A549 treated with AZD9567 at 1 μM for 4 hours (cell line): ENCODE data around the gene PPP1R18. TPM values are rescaled to one million over a fixed set of nuclear protein-coding genes. Genes with fewer than 3 reads are reported as not detected.

ENCODE experiments used
- total RNA-seq: library from RNA; stranded (reverse); fragments of 200-300 nt; extraction: Qiagen RNA extraction; gene quantifications from 5 replicates; pipeline ENCODE4 v1.2.3, GENCODE V29; 2022; ENCODE audit not compliant: insufficient read depth

Gene PPP1R18
- total RNA-seq: 36.2 to 39.9 TPM (median 38.6 TPM) in 5 replicates

GRCh38 chr6:30686009-30686907, at the start of gene PPP1R18:
Gene PPP1R18, minus strand, starts transcription at chr6:30686645. Its CDS starts 627 bp downstream, at chr6:30686018.

GRCh38 chr6:30719791-30720737, 33.6 kb upstream of the PPP1R18 start, which contains the start of gene TUBB:
Gene TUBB, plus strand, starts transcription at chr6:30720352. Its CDS starts 155 bp downstream, at chr6:30720507.

GRCh38 chr6:30717129-30717844, 30.8 kb upstream of the PPP1R18 start, which contains the start of gene MDC1:
Gene MDC1, minus strand, starts transcription at chr6:30717281. Its CDS starts 2,106 bp downstream, at chr6:30715175.

DNA sequence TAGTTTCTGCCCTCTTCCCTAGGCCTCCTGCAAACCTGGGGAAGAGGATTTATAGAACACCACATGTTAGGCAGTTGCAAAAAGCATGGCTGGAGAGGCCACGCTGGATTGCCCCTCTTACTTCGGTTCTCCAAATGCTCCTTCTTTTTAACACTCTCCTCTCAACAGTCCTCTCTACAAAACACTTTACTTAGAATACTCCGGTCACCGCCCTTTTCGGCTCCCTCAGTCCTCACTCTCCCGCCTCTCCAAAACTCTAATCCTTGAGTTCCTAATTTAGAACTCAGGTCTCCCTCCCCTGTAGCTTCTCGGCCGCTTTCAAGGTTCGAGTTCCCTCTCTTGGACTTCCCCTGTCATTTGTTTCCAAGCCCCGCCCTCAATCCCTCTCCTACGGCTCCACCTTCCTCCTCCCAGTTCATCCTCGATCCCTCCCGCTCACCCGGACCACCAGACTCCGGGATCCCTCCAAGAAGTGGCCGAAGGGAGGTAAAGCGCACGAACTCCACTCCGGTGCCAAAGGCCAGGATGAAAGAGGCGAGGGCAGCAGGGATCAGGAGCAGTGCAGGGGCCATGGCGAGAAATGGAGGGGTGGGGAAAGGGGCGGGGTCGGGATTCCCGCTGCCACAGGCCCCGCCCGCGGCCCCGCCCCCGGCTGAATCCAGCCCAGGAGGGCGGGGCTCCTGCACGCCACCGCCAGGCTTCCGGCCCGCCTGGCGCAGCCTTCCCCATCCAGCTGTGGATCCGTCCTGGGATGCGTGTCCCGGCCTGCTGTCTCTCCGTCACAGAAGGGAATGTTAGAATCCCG, 4.2 kb upstream of the PPP1R18 start, which contains the start of gene NRM:
Gene NRM, minus strand, starts transcription at position 582 of the 805 bp plus-strand sequence. Its CDS starts 10 bp downstream, at position 572.

GRCh38 chr6:30672445-30673253, 13.8 kb downstream of the PPP1R18 start, which contains the start of gene DHX16:
Gene DHX16, minus strand, starts transcription at chr6:30673006. Its CDS starts 165 bp downstream, at chr6:30672841.

DNA sequence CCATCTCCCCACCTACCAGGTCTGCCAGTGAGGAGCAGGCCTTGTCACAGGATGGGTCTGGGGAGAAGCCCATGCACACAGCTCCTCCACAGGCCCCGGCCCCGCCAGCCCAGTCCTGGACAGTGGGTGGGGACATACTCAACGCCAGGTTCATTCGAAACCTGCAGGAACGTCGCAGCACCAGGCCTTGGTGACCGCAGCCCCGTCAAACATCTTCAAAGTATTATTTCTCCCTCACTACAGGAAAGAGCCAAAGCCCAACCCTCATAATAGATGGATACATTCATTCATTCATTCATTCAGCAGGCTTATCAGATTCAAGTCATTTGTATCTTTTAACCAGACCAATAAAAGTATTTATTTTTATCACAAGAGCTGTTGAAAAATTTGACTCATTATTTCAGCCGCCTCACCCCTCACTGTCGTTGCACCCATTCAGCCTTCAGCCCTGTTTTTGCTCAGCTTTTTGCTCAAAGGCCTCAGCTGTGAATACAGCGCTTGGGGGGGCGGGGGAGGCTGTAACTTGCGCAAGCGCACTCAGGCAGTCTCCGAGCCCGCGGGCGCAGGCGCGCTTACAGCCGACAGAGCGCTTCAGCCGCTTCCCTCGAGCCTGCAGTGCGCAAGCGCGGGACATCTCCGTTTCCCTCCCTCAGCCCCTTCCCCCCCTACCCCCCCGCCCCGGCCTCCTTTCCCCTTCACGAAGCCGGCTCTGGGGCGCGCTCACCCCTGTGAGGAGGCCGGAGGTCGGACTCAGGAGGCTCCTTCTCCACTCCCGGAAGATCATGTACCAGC, 39.8 kb downstream of the PPP1R18 start, which contains the start of gene C6orf136:
Gene C6orf136, plus strand, starts transcription at position 684 of the 792 bp plus-strand sequence. Its CDS starts 99 bp downstream, at position 783.

GRCh38 chr6:30626484-30627366, 59.7 kb downstream of the PPP1R18 start, which contains the start of gene ATAT1:
Gene ATAT1, plus strand, starts transcription at chr6:30626874.

Other genes with a start within 250 kb of the PPP1R18 start
- gene HLA-E, start 197.1 kb downstream of the PPP1R18 start, total RNA-seq: 62.6 to 70.5 TPM (median 63.9 TPM) in 5 replicates
- 23.3 to 33.0 TPM (median 30.7 TPM) in 5 replicates for gene GNL1, start 130.2 kb downstream of the PPP1R18 start, total RNA-seq
- gene PRR3, start 129.3 kb downstream of the PPP1R18 start, total RNA-seq: 14.9 to 17.6 TPM (median 16.9 TPM) in 5 replicates
- 49.0 to 55.9 TPM (median 51.2 TPM) in 5 replicates for gene ABCF1, start 115.2 kb downstream of the PPP1R18 start, total RNA-seq
- gene PPP1R10, start 69.4 kb downstream of the PPP1R18 start, total RNA-seq: 29.3 to 45.4 TPM (median 30.8 TPM) in 5 replicates
- gene MRPS18B, start 68.8 kb downstream of the PPP1R18 start, total RNA-seq: 65.4 to 80.9 TPM (median 68.4 TPM) in 5 replicates
- 2.5 to 6.7 TPM (median 5.8 TPM) in 5 replicates for gene ATAT1, start 59.8 kb downstream of the PPP1R18 start, total RNA-seq
- gene C6orf136, start 39.5 kb downstream of the PPP1R18 start, total RNA-seq: 8.1 to 12.4 TPM (median 12.3 TPM) in 5 replicates
- 25.5 to 30.3 TPM (median 28.4 TPM) in 5 replicates for gene DHX16, start 13.6 kb downstream of the PPP1R18 start, total RNA-seq
- 25.7 to 31.1 TPM (median 27.3 TPM) in 5 replicates for gene NRM, start 4.3 kb upstream of the PPP1R18 start, total RNA-seq
- 13.9 to 21.8 TPM (median 15.5 TPM) in 5 replicates for gene MDC1, start 30.6 kb upstream of the PPP1R18 start, total RNA-seq
- 843 to 940 TPM (median 881 TPM) in 5 replicates for gene TUBB, start 33.7 kb upstream of the PPP1R18 start, total RNA-seq
- 64.4 to 88.0 TPM (median 86.4 TPM) in 5 replicates for gene FLOT1, start 56.0 kb upstream of the PPP1R18 start, total RNA-seq
- gene IER3, start 57.9 kb upstream of the PPP1R18 start, total RNA-seq: 47.9 to 86.3 TPM (median 75.8 TPM) in 5 replicates
- gene DDR1, start 197.9 kb upstream of the PPP1R18 start, total RNA-seq: 46.6 to 53.1 TPM (median 48.9 TPM) in 5 replicates
- 15.7 to 20.4 TPM (median 19.1 TPM) in 5 replicates for gene GTF2H4, start 221.6 kb upstream of the PPP1R18 start, total RNA-seq
- gene VARS2, start 227.6 kb upstream of the PPP1R18 start, total RNA-seq: 9.0 to 14.5 TPM (median 13.3 TPM) in 5 replicates
- gene SFTA2, start 245.5 kb upstream of the PPP1R18 start, total RNA-seq: not detected in 5 replicates